IPS-NIHi7 (cell line): ENCODE results near the gene HPS3.
"Not testable (repeated sequence)": the region's sequence is repeated elsewhere in the genome, so short reads cannot be mapped to it uniquely, and the experiment has no call there.

Experiments used
- DNase-seq: peaks from one replicate; pipeline ENCODE4 v3.0.0; 2012; ENCODE audit warnings: mixed read lengths; ENCODE audit errors: extremely low spot score

The HPS3 gene, protein sequence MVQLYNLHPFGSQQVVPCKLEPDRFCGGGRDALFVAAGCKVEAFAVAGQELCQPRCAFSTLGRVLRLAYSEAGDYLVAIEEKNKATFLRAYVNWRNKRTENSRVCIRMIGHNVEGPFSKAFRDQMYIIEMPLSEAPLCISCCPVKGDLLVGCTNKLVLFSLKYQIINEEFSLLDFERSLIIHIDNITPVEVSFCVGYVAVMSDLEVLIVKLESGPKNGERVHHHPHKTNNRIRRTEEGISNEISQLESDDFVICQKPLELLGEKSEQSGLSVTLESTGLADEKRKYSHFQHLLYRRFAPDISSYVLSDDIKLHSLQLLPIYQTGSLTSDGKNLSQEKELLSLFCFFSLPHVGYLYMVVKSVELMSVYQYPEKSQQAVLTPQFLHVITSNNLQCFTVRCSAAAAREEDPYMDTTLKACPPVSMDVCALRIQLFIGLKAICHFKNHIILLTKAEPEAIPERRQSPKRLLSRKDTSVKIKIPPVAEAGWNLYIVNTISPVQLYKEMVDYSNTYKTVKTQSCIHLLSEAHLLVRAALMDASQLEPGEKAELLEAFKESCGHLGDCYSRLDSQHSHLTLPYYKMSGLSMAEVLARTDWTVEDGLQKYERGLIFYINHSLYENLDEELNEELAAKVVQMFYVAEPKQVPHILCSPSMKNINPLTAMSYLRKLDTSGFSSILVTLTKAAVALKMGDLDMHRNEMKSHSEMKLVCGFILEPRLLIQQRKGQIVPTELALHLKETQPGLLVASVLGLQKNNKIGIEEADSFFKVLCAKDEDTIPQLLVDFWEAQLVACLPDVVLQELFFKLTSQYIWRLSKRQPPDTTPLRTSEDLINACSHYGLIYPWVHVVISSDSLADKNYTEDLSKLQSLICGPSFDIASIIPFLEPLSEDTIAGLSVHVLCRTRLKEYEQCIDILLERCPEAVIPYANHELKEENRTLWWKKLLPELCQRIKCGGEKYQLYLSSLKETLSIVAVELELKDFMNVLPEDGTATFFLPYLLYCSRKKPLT

GRCh38 chr3:149129326-149130205 is at the start of gene HPS3:
Gene HPS3, plus strand, starts transcription at chr3:149129638. Its CDS starts 86 bp downstream, at chr3:149129724.
- DNase-seq = peak; percentile 90

DNA sequence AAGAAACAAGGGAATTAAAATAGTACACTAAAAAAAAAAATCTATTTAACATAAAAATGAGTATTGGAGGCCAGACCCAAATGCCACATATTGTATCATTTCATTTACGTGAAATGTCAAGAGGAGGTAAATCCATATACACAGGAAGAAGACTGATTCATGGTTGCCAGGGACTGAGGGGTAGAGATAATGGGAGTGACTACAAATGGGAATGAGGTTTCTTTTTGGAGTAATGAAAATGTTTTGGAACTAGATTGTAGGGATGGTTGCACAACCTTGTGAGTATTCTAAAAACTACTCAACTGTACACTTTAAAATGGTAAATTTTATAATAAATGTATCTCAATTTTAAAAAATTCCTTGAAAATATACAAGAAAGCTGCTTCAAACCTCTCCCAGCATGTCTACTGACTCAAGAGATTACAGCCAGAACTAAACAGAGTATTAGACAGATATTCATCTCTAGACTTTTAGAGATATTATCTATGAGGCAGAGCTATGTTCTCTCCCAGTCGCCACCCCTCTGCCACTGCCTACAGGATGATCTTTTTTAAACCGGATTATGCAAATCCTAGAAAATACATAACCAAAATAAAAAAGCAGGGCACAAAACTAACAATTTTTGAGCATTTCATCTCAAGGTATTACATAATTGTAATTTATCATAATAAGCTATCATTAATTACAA is 49.3 kb upstream of the HPS3 start:
- DNase-seq = no peak

DNA sequence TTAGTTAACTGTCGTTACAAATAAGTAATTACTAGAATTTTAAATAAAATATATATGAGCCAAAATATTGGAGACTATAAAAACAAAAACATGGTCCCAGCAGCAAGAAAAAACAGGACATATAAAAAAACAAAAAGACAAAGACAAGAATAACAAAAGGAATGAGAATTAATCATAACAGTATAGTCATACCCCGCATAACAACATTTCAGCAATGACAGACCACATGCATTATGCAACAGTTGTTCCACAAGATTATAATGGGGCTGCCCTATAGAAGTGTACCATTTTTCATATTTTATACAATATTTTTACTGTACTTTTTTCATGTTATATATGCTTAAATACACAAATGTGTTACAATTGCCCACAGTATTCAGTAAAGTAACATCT is 48.7 kb upstream of the HPS3 start:
- no peak for DNase-seq

GRCh38 chr3:149081772-149082171 is 47.7 kb upstream of the HPS3 start:
- no peak for DNase-seq

GRCh38 chr3:149085828-149086231 is 43.6 kb upstream of the HPS3 start:
- DNase-seq = peak; percentile 44

- peak; percentile 96 for DNase-seq
Observed at GRCh38 chr3:149086232-149086988, 43.0 kb upstream of the HPS3 start, which contains the start of gene HLTF. Gene HLTF, minus strand, starts transcription at chr3:149086533. Its CDS starts 197 bp downstream, at chr3:149086336.

DNA sequence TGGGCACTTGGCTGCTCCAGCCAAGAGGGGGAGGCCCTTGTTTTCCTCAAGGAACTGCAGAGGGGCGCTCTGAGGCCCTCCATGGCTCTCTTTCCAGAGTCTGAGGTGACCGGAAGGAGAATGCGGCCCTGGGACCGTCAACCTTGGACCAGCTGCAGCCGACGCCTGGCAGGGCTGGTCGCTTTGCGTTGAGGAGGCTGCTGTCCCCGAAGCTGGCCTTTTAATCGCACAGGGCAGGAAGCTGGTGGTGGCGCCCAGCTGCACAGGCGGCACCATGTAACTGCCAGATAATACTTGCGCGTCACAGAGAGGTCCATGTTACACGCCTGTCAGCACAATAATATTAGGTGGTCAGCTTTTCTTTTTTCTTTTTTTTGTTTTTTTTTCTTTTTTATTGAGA is 42.2 kb upstream of the HPS3 start:
- no peak for DNase-seq

- DNase-seq = no peak
Observed at GRCh38 chr3:149089395-149089794, 40.0 kb upstream of the HPS3 start.

DNA sequence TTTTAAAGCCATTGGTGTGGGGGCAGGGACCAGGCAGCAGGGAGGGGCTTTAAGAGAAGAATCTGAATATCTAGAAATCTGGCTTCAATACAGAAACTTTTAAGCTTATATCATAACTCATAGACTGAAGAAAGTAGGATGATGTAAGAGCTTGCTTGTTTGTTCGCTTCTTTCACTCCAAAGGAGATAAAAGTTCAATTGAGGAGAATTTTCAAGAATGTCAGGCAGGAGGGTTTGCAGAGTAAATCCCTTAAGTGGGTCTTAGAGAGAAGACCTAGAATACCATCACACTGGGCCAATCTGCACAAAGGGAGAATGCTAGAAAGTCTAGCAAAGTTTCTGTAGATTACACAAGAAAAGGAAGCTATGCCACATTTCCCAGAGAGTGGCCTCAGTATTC is 39.0 kb upstream of the HPS3 start:
- no peak for DNase-seq

- no peak for DNase-seq
Observed at GRCh38 chr3:149090907-149091306, 38.5 kb upstream of the HPS3 start.

- DNase-seq = no peak
Observed at GRCh38 chr3:149091983-149092382, 37.5 kb upstream of the HPS3 start.

- no peak for DNase-seq
Observed at GRCh38 chr3:149095487-149095886, 34.0 kb upstream of the HPS3 start.

DNA sequence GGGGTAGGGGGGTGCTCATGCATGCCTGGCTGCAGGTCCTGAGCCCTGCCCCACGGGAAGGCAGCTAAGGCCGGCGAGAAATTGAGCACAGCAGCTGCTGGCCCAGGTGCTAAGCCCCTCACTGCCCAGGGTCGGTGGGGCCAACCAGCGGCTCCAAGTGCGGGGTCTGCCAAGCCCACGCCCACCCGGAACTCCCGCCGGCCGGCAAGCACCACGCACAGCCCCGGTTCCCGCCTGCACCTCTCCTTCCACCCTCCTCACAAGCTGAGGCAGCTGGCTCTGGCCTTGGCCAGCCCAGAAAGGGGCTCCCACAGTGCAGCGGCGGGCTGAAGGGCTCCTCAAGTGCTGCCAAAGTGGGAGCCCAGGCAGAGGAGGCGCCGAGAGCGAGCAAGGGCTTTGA is 31.5 kb upstream of the HPS3 start:
- DNase-seq = not testable (repeated sequence)

DNA sequence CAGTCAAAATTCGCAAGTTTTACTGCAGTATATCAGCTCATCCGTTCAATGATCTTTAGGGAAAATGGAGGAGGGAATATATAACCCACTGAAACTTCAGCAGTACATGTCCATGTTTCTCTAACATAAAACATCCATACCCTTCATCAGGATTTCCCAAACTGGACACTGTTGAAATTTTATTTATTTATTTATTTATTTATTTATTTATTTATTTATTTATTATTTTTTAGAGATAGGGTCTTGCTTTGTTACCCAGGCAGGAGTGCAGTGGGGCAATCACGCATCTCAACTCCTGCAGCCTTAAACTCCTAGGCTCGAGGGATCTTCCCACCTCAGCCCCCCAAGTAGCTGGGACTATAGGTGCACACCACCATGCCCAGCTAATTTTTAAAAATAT is 28.3 kb upstream of the HPS3 start:
- DNase-seq = no peak

- DNase-seq = no peak
Observed at GRCh38 chr3:149101641-149102040, 27.8 kb upstream of the HPS3 start.

DNA sequence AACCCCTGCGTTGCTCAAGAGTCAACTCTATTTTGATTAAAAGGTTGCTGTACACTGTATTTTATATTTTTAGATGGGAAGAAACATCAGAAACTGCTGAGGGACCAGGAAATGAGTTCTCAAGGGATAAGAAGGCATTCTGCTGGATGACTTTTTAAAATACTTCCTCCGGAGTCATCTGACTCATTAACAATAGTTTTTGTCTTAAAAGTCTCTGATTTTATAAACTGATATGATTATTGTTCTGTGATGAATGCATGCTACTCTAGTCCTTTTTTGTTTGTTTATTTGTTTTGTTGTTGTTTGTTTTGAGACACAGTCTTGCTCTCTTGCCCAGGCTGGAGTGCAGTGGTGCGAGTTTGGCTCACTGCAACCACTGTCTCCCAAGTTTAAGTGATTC is 25.0 kb upstream of the HPS3 start:
- no peak for DNase-seq

DNA sequence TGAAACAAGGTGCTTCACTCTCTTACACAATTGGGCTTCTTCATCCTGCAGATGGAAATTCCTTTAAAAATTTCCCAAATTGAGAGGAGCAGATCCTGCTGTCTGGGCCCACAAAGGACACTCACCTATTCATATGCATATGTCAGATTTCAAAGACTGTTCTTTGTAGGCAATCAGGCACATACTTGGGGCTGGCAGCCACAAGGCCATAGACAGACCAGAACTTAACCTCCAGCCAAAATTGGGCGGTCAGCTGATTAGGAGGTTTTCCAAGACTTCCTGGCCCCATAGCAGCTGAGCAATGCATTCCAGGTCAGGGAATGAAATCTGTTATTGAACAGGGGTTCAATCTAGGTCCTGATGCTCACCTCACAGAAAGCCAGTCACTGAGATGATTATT is 15.0 kb upstream of the HPS3 start:
- no peak for DNase-seq

- DNase-seq = no peak
Observed at GRCh38 chr3:149115114-149115513, 14.3 kb upstream of the HPS3 start.

DNA sequence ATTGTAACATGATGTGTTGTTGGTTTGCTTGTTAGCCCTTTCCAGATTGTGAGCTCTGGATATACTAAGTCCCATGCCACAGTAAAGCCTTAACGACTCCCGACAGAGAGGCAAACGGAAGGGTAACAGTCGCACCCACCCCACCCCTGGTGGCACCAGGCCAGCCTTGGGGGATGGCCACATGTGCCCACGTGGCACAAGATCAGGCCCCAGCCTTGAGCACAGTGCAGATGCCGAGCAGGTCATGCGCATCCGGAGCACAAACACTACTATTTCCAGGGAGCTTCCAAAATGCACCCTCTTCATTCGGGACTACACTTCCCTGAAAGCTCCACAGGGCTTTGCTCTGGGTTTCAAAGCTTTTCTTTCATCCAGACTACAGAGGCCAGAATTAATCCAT is 10.7 kb upstream of the HPS3 start:
- no peak for DNase-seq

DNA sequence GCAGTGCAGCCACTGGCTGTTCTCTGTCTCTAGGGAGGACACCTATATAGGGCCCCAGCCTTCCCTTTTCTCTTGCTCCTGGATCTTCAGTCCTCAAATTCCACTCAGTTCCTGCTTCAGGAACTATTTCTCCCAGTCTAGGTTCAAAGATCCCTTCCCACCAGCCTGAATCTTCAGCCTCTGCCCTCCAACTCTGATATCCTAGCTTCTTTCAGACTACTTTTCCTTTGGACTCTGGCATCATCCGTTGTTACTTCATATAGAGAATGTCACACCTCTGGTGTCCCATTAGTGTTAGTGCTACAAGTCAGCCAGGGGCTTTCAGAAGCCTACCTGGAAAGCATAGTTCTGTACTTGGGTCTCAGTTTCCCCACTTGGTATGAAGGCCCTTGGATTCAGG is 10.0 kb upstream of the HPS3 start:
- no peak for DNase-seq
